ENCODE measurements around the gene DVL2.

- TF ChIP-seq, protein P1, sequence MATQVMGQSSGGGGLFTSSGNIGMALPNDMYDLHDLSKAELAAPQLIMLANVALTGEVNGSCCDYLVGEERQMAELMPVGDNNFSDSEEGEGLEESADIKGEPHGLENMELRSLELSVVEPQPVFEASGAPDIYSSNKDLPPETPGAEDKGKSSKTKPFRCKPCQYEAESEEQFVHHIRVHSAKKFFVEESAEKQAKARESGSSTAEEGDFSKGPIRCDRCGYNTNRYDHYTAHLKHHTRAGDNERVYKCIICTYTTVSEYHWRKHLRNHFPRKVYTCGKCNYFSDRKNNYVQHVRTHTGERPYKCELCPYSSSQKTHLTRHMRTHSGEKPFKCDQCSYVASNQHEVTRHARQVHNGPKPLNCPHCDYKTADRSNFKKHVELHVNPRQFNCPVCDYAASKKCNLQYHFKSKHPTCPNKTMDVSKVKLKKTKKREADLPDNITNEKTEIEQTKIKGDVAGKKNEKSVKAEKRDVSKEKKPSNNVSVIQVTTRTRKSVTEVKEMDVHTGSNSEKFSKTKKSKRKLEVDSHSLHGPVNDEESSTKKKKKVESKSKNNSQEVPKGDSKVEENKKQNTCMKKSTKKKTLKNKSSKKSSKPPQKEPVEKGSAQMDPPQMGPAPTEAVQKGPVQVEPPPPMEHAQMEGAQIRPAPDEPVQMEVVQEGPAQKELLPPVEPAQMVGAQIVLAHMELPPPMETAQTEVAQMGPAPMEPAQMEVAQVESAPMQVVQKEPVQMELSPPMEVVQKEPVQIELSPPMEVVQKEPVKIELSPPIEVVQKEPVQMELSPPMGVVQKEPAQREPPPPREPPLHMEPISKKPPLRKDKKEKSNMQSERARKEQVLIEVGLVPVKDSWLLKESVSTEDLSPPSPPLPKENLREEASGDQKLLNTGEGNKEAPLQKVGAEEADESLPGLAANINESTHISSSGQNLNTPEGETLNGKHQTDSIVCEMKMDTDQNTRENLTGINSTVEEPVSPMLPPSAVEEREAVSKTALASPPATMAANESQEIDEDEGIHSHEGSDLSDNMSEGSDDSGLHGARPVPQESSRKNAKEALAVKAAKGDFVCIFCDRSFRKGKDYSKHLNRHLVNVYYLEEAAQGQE (IDR thresholded peaks at IDR 0.05; ENCODE audit: insufficient read depth in 1 of 2, low read depth in 2 of 2, low read length in 2 of 2) = no peak
- TF ChIP-seq TAF1 (IDR thresholded peaks at IDR 0.05; ENCODE audit: borderline replicate concordance, insufficient read depth, low read length) = no peak
- no peak for TF ChIP-seq SIN3A (IDR thresholded peaks at IDR 0.05; ENCODE audit: borderline replicate concordance, insufficient read depth, low read length)
- TF ChIP-seq POLR2AphosphoS5 (IDR thresholded peaks at IDR 0.05; ENCODE audit: low read depth, low read length) = no peak
These were observed 16.6 kb upstream of the DVL2 start for GRCh38 chr17:7250695-7251627.

All from PFSK-1 (cell line).